DOHH2 (cell line): ENCODE data around the gene MRPL48.

Source experiments
- EZH2phosphoT487 ChIP-seq: fragments of 200-600 bp; sonication (generic); IDR thresholded peaks from 2 replicates; pipeline ENCODE4 v1.6.1; 2017; ENCODE audit warnings: borderline replicate concordance, mild to moderate bottlenecking, antibody characterized with exemption, low read length, moderate library complexity, mixed read lengths
- TF ChIP-seq, protein P1 (sequence below): fragments of 200-600 bp; sonication (generic); IDR thresholded peaks from one replicate; pipeline ENCODE4 v1.5.1; 2014; ENCODE audit warnings: antibody characterized with exemption, mild to moderate bottlenecking, low read depth, low read length; ENCODE audit not compliant: poor library complexity, severe bottlenecking

- TF ChIP-seq, protein P1, sequence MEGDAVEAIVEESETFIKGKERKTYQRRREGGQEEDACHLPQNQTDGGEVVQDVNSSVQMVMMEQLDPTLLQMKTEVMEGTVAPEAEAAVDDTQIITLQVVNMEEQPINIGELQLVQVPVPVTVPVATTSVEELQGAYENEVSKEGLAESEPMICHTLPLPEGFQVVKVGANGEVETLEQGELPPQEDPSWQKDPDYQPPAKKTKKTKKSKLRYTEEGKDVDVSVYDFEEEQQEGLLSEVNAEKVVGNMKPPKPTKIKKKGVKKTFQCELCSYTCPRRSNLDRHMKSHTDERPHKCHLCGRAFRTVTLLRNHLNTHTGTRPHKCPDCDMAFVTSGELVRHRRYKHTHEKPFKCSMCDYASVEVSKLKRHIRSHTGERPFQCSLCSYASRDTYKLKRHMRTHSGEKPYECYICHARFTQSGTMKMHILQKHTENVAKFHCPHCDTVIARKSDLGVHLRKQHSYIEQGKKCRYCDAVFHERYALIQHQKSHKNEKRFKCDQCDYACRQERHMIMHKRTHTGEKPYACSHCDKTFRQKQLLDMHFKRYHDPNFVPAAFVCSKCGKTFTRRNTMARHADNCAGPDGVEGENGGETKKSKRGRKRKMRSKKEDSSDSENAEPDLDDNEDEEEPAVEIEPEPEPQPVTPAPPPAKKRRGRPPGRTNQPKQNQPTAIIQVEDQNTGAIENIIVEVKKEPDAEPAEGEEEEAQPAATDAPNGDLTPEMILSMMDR: no peak
- TF ChIP-seq EZH2phosphoT487: no peak
Observed at GRCh38 chr11:73894725-73895335, 107.2 kb downstream of the MRPL48 start.
